Common myeloid progenitor, CD34-positive (primary cell): ENCODE data around the gene ATL1.
A peak's percentile ranks its signal among the peaks of the same experiment; 100 is the strongest.
"Not testable (repeated sequence)": the region's sequence is repeated elsewhere in the genome, so short reads cannot be mapped to it uniquely, and the experiment has no call there.

Source experiments
- CTCF ChIA-PET: fragments of 350-600 bp; sonication (Branson Sonifier 250); formaldehyde crosslinking; loops from one replicate; lab custom pipeline; 2021; ENCODE audit warnings: antibody characterized with exemption; lab: Charles Lee
- POLR2A ChIA-PET: fragments of 350-600 bp; sonication (Branson Sonifier 250); formaldehyde crosslinking; loops from one replicate; lab custom pipeline; 2021; ENCODE audit warnings: antibody characterized with exemption; lab: Charles Lee
- DNase-seq, 3 donors: peaks; one replicate each; pipeline versions ENCODE4 v3.0.0 to v3.0.0-alpha.2; 2013
- H3K27ac ChIP-seq, 2 experiments: 1 replicate in 1 of 2; 2 replicates in 1 of 2; pipeline ENCODE4 v1.7.0; 2013; ENCODE audit warnings: inconsistent platforms in 2 of 2, low read length in 2 of 2, mild to moderate bottlenecking in 2 of 2, low read depth in 1 of 2, moderate library complexity in 1 of 2; ENCODE audit not compliant: severe bottlenecking in 2 of 2, insufficient read depth in 1 of 2, poor library complexity in 1 of 2
- H3K27me3 ChIP-seq, 5 experiments: replicated peaks in 2 of 5; 1 replicate in 3 of 5; 2 replicates in 2 of 5; pipeline versions ENCODE4 v1.6.1 to v1.7.0; 2013; ENCODE audit warnings: low read length in 4 of 5, mild to moderate bottlenecking in 2 of 5, moderate library complexity in 2 of 5, inconsistent platforms in 1 of 5; ENCODE audit not compliant: insufficient read depth in 5 of 5, control insufficient read depth in 4 of 5
- H3K36me3 ChIP-seq, 4 experiments: 1 replicate in 2 of 4; 2 replicates in 2 of 4; pipeline versions ENCODE4 v1.6.1 to v1.7.0; 2013; ENCODE audit warnings: low read length in 3 of 4, control low read depth in 1 of 4, mild to moderate bottlenecking in 1 of 4; ENCODE audit not compliant: control insufficient read depth in 4 of 4, insufficient read depth in 4 of 4
- H3K4me1 ChIP-seq, 4 experiments: 1 replicate in 3 of 4; 2 replicates in 1 of 4; pipeline versions ENCODE4 v1.6.1 to v1.7.1; 2013; ENCODE audit warnings: low read length in 3 of 4, mild to moderate bottlenecking in 3 of 4, control low read depth in 1 of 4, inconsistent platforms in 1 of 4, moderate library complexity in 1 of 4; ENCODE audit not compliant: control insufficient read depth in 4 of 4, insufficient read depth in 4 of 4; ENCODE audit errors: control extremely low read depth in 1 of 4
- H3K4me3 ChIP-seq, 7 experiments: 1 replicate in 4 of 7; 2 replicates in 3 of 7; pipeline versions ENCODE4 v1.5.1 to v1.7.0; 2013; ENCODE audit warnings: mild to moderate bottlenecking in 7 of 7, low read length in 6 of 7, moderate library complexity in 6 of 7, inconsistent platforms in 2 of 7, low read depth in 2 of 7, control low read depth in 1 of 7; ENCODE audit not compliant: insufficient read depth in 4 of 7, control insufficient read depth in 1 of 7; ENCODE audit errors: extremely low read depth in 1 of 7
- H3K9me3 ChIP-seq, 5 experiments: 1 replicate in 4 of 5; 2 replicates in 1 of 5; pipeline versions ENCODE4 v1.6.1 to v1.7.1; 2013; ENCODE audit warnings: low read length in 4 of 5, mild to moderate bottlenecking in 2 of 5, inconsistent platforms in 1 of 5, low read depth in 1 of 5, moderate library complexity in 1 of 5; ENCODE audit not compliant: control insufficient read depth in 4 of 5, insufficient read depth in 2 of 5; ENCODE audit errors: control extremely low read depth in 1 of 5
- WGBS: methylation state at CpG from one replicate; pipeline ENCODE4 v1.1.5; 2013; ENCODE audit not compliant: insufficient coverage; 5-methylcytosine and 5-hydroxymethylcytosine counted together

Gene ATL1

DNA sequence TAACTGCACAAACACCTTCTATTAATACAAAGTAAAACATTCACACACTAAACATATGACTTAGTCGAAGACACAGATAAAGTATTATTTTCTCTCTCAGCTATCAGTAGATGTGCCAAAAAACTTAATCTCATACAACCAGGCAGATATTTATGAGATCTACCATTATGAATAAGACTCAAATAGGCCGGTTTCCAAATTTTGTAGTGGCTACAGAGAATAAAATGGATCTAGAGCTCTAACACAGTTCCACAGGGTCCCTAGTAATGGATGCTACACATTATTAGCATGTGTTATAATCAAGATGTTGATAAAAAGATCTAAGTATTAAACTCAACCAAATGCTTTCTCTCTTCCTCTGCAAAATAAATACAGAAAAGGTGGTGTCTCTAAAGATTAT is 97.8 kb downstream of the ATL1 start:
- CTCF ChIA-PET: no interaction called here
- no peak for DNase-seq
- H3K9me3 ChIP-seq: peaks cover 0 to 6% (median 0%) of the 10 kb centered on the region in 5 experiments
- H3K36me3 ChIP-seq: peaks cover 0 to 17% (median 5%) of the 10 kb centered on the region in 4 experiments
- WGBS: no CpG with 5 or more reads among the region's 2 CpGs
- POLR2A ChIA-PET: interaction anchor here (0.6 kb wide), 1 partner anchor 64 kb away, joined by 3 read pairs; no protein-coding TSS in a partner anchor
- no peak overlapping the region for H3K27ac ChIP-seq
- peaks cover 0 to 10% (median 4%) of the 10 kb centered on the region in 4 experiments for H3K4me1 ChIP-seq
- no peaks in the 10 kb centered on the region for H3K27me3 ChIP-seq
- H3K4me3 ChIP-seq: no peak overlapping the region

DNA sequence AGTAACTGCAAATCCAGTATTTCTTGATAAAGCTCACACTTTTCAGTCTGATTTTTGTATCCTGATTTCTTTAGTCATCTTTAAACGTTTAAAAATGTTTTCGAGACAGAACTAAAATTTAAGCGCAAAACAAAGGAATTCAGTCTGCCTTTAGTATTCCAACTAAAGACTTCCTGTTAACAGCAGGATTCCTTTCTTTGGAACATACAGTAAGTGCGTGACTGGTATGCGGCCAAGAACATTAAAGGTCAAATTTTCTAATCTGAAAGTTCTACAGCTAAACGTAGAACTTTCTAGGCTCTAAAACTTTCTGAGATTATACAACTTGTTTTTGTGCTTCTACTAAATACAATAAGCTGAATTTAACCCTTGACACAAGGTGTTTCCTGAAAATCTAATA is 98.3 kb downstream of the ATL1 start:
- no peak overlapping the region for H3K27ac ChIP-seq
- ChIA-PET CTCF (no interaction called here), POLR2A (no interaction called here)
- WGBS: 91% methylated on average over 4 of the region's 6 CpGs
- no peak for DNase-seq
- peaks cover 0 to 17% (median 5%) of the 10 kb centered on the region in 4 experiments for H3K36me3 ChIP-seq
- H3K9me3 ChIP-seq: peaks cover 0 to 6% (median 0%) of the 10 kb centered on the region in 5 experiments
- no peak overlapping the region for H3K4me3 ChIP-seq
- no peaks in the 10 kb centered on the region for H3K27me3 ChIP-seq
- H3K4me1 ChIP-seq: peaks cover 0 to 10% (median 4%) of the 10 kb centered on the region in 4 experiments

DNA sequence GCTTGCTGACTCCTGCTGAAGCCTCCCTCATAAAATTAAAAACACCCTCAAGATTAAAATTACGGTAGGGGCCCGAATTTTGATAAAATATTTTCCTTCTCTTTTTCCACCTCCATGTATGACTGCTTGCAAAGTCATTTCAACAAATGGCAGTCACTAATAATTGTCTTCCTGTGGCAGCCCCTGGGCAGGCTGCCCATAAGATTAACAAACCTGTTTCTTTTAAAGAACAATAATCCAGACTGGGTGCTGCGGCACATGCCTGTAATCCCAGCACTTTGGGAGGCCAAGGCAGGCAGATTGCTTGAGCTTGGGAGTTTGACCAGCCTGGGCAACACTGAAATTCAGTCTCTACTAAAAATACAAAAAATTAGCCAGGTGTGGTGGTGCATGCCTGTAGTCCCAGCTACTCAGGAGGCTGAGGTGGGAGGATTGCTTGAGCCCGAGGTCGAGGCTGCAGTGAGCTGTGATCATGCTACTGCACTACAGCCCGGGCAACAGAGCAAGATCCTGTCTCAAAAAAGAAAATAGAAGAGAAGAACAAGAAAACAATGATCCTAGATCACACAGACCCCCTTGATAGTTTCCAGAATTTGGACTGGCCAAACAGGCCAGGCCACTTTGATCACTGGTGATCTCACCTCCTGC is 99.5 kb downstream of the ATL1 start:
- 56% methylated on average over 5 of the region's 6 CpGs for WGBS
- peaks cover 0 to 6% (median 0%) of the 10 kb centered on the region in 5 experiments for H3K9me3 ChIP-seq
- CTCF ChIA-PET: interaction anchor here (1.1 to 1.5 kb wide), 2 partner anchors 9 to 117 kb away, joined by 3 to 4 read pairs; no protein-coding TSS in a partner anchor
- no peak overlapping the region for H3K27ac ChIP-seq
- H3K4me1 ChIP-seq: peaks cover 0 to 10% (median 4%) of the 10 kb centered on the region in 4 experiments
- peak; percentile 18 to 62 (median 42) for DNase-seq
- no peak overlapping the region for H3K4me3 ChIP-seq
- no peaks in the 10 kb centered on the region for H3K27me3 ChIP-seq
- H3K36me3 ChIP-seq: peaks cover 0 to 20% (median 5%) of the 10 kb centered on the region in 4 experiments
- POLR2A ChIA-PET: no interaction called here

DNA sequence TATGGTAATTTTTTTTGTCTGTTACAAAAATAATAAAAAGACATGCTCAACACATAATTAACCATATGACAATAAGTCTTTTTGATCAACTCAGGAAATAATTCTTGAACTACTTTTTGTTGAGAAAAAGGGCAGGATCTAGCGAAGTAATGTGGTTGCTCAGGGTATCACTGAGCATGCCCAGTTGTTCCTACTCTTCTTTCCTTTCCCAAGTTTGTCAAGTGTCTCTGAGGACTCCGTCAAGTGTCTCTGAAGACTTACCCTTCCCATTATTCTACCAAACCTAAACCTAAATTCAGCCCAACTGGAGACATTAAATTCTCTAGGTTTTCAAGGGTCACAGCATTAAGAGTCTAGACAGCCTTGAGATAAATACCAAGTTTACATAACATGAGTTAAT is 104.6 kb downstream of the ATL1 start:
- Histone ChIP-seq H3K4me1 (peaks cover under 1 to 25% (median 20%) of the 10 kb centered on the region in 4 experiments), H3K36me3 (peaks cover 0 to 24% (median 5%) of the 10 kb centered on the region in 4 experiments)
- WGBS: 100% methylated on average over 1 of the region's 2 CpGs
- H3K9me3 ChIP-seq, H3K4me3 ChIP-seq, CTCF ChIA-PET, POLR2A ChIA-PET, H3K27ac ChIP-seq, H3K27me3 ChIP-seq, DNase-seq: not testable (repeated sequence)

DNA sequence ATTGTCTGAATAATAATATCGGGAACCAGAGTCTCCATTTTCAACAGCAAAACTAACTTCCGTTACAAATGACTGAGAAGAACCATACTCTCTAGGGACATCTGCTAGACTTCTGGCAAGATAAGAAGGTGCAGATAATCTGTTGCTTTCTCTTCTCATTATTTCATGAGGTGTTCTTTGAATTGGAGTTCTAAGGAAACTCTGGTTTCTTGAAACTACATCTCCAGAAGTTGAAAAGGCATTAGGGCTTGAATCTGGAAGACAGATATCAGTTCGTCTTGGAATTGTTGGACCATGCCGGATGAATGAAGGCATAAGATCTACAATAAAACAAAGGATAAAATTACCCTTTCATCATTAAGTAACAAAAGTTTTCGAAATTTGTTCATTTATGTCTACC is 105.4 kb downstream of the ATL1 start:
- H3K27me3 ChIP-seq, H3K9me3 ChIP-seq, POLR2A ChIA-PET, H3K27ac ChIP-seq, H3K4me3 ChIP-seq, DNase-seq: not testable (repeated sequence)
- CTCF ChIA-PET: interaction anchor here (1.9 kb wide), 1 partner anchor 12 kb away, joined by 8 read pairs; no protein-coding TSS in a partner anchor
- Histone ChIP-seq H3K36me3 (peaks cover 0 to 20% (median 1%) of the 10 kb centered on the region in 4 experiments), H3K4me1 (peaks cover 0 to 25% (median 20%) of the 10 kb centered on the region in 4 experiments)
- 100% methylated on average over 2 of the region's 5 CpGs for WGBS

DNA sequence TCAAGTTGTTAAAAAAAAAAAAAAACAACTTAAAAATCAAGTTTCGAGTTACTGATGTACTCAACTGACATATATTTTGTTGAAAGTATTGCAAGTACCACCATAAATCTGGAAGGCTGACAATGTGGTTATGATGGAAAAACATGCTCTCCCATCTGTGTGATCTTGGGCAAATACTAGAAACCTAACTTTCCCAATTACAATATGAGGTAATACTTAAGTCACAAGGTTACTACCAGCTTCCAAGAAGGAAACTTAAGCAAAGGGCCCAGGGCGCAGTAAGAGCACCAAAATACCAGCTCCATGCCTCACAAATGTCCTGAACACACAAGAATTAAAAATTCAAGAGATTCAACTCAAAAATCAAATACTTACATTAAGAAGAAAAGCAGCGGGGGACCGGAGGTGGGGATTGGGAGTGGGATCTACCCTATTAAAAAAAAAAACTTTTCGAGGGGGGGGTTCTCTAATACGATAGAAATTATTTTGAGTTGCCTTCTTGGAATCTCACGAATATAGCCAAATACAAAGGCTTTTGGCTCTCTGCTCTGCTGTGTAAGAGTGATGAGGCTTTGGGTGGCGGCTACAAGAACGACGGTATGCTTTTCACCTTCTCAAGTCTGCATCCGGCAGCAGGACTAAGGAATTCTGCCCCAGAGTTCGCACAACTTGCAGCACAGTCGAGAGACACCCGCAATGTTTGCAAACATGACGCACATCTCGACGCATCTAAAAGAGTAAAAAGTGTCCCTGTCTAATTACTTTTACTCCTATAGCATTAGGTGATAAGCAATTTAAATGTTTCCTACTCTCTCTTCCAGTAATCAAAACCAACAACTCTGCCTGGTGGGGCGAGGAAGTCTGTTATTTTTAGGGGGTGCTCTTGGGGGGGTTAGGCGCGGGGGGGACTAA is 107.1 kb downstream of the ATL1 start:
- 1% methylated on average over 8 of the region's 20 CpGs for WGBS
- peak; percentile 14 to 58 (median 34) for DNase-seq
- CTCF ChIA-PET: interaction anchor here (1.1 to 1.9 kb wide), 2 partner anchors 9 to 10 kb away, joined by 3 to 8 read pairs; no protein-coding TSS in a partner anchor
- Histone ChIP-seq H3K9me3 (no peaks in the 10 kb centered on the region), H3K36me3 (peaks cover 0 to 7% (median 0%) of the 10 kb centered on the region in 4 experiments), H3K4me3 (peak overlapping the region; percentile 78 to 94 (median 85)), H3K27me3 (no peaks in the 10 kb centered on the region), H3K4me1 (peaks cover 0 to 25% (median 20%) of the 10 kb centered on the region in 4 experiments), H3K27ac (peak overlapping the region; percentile 15 to 80)
- POLR2A ChIA-PET: interaction anchor here (0.6 kb wide), 1 partner anchor 24 kb away, joined by 3 read pairs; no protein-coding TSS in a partner anchor
